A549 treated with DMSO at 1 μM for 4 hours (cell line): ENCODE results near the gene SLCO1A2. TPM values are rescaled to one million over a fixed set of nuclear protein-coding genes. Genes with fewer than 3 reads are reported as not detected.

Experiments
- total RNA-seq: library from RNA; stranded (reverse); fragments of 200-300 nt; extraction: Qiagen RNA extraction; gene quantifications from 5 replicates; pipeline ENCODE4 v1.2.3, GENCODE V29; 2022; ENCODE audit warnings: low read depth

Gene SLCO1A2, protein sequence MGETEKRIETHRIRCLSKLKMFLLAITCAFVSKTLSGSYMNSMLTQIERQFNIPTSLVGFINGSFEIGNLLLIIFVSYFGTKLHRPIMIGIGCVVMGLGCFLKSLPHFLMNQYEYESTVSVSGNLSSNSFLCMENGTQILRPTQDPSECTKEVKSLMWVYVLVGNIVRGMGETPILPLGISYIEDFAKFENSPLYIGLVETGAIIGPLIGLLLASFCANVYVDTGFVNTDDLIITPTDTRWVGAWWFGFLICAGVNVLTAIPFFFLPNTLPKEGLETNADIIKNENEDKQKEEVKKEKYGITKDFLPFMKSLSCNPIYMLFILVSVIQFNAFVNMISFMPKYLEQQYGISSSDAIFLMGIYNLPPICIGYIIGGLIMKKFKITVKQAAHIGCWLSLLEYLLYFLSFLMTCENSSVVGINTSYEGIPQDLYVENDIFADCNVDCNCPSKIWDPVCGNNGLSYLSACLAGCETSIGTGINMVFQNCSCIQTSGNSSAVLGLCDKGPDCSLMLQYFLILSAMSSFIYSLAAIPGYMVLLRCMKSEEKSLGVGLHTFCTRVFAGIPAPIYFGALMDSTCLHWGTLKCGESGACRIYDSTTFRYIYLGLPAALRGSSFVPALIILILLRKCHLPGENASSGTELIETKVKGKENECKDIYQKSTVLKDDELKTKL
- total RNA-seq, result 0.08 to 0.09 TPM in 2 of 5 replicates, not detected in the others

DNA sequence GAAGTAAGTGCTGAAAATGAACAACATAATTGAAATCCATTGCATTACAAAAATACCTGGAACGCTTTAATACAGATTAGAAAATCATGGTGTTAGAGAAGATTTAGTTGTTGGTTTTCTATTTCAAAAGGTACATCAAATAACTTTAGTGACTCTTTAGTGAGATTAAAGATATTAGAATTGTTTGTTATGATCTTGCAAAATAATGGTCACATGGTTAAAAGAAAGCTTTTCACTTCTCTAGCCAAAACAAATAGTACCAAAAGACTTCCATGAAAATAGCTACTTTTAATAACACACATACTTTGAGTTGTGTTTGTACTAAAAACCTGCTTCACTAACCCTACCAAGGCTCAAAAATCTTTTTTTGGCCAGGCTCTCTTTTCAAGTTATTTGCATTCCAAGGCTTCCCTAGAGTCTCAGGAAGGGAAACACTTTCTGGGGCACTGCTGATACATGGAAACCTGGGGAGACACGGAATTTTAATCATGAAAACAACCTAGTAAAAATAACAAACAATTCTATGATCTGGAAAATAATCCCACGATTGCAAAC lies at the start of gene SLCO1A2:
SLCO1A2 (minus strand) TSS at position 147 of the 555 bp plus-strand sequence. CDS start 270 bp downstream, outside the sequence.

DNA sequence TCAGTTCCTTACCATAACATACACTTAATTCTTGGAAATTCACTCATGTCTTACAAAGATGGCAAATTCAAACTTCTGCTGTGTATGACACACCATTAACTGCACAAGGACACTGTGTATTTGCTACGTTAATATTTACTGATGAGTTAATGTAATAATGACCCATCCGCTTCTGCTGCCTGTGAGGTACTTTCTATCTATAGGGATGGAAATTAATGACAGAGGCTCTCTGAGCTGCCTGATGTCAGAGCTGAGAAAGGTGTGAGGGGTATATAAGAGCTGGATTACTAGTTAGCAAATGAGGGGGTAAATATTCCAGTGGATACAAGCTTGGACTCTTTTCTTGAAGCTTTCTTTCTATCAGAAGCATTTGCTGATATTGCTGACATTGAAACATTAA lies 37.9 kb upstream of the SLCO1A2 start, which contains the start of gene IAPP:
IAPP (plus strand) TSS at position 301 of the 400 bp plus-strand sequence. CDS start 450 bp downstream, outside the sequence.

Other genes starting within 250 kb of the SLCO1A2 start
- gene SLCO1B1, start 203.7 kb downstream of the SLCO1A2 start, total RNA-seq, result 0.33 to 0.49 TPM (median 0.38 TPM) in 5 replicates
- not detected in 5 replicates for gene IAPP, start 38.0 kb upstream of the SLCO1A2 start, total RNA-seq
- gene PYROXD1, start 102.7 kb upstream of the SLCO1A2 start, total RNA-seq, result 6.2 to 9.7 TPM (median 7.3 TPM) in 5 replicates
- gene RECQL, start 166.7 kb upstream of the SLCO1A2 start, total RNA-seq, result 48.6 to 68.3 TPM (median 66.3 TPM) in 5 replicates
- 73.8 to 108 TPM (median 82.5 TPM) in 5 replicates for gene GOLT1B, start 166.9 kb upstream of the SLCO1A2 start, total RNA-seq
- 1.5 to 3.4 TPM (median 2.3 TPM) in 5 replicates for gene SPX, start 191.4 kb upstream of the SLCO1A2 start, total RNA-seq